ENCODE results near the gene TRMU.

The TRMU gene, protein sequence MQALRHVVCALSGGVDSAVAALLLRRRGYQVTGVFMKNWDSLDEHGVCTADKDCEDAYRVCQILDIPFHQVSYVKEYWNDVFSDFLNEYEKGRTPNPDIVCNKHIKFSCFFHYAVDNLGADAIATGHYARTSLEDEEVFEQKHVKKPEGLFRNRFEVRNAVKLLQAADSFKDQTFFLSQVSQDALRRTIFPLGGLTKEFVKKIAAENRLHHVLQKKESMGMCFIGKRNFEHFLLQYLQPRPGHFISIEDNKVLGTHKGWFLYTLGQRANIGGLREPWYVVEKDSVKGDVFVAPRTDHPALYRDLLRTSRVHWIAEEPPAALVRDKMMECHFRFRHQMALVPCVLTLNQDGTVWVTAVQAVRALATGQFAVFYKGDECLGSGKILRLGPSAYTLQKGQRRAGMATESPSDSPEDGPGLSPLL

DNA sequence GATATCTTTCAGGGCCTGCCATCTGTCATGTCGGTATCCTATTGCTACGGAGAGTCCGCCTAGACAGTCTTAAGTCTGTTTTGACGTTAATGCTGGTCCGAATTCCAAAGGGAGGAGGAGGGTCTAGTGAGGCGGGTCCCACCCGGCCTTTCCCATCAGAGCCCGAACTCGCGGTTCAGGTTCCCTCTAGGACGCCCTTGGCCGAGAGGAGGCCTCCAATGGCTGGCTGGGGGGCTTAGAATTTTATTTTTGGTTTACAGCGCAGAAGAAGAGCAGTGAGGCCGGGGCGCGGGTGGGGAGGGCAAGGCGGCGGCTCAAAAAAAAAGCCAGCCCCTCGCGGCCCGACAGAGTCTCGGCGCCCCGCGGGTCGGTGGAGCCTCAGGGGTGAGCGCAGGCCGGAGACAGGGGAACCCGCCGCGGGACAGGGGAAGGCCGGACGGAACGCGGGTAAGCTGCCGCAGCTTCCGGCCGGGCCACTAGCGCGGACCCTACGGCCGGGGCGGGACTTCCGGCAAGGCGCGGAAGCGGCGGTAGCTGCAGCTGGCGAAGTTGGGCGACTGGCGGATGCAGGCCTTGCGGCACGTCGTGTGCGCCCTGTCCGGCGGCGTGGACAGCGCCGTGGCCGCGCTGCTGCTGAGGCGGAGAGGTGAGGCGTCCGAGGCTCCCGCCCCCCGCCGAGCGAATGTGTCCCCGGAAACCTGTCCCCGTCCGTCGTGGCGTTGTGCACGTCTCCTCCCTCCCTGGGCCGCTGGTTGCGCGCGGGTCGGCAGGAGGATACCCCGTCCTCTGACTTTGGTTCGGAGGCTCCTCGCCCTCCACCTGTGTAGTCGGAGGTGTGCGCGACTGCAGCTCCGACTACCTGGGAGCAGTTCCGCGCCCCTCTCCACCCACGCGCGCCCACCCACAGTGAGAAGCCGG is at the start of gene TRMU:
Gene TRMU (plus strand): TSS at position 514 of the 918 bp plus-strand sequence. CDS start 51 bp downstream, at position 565.
- peak; percentile 83 for DNase-seq (ENCODE audit: low spot score)

DNA sequence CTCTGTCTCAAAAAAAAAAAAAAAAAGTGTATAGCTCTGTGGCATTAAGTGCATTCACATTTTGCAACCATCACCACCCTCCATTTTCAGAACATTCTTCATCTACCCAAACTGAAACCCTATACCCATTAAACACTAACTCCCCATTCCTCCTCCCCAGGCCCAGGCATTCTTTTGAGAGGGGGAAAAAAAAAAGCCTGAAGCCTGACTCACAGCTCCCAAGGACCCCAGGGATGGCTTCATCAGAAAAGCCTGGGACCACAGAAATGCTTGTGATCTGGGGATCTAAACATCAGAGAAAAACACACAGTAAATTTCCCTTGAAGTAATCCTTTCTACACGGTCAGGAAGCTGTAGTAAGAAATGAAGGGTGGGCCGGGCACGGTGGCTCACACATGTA is 49.5 kb upstream of the TRMU start:
- DNase-seq (ENCODE audit: low spot score): no peak

DNA sequence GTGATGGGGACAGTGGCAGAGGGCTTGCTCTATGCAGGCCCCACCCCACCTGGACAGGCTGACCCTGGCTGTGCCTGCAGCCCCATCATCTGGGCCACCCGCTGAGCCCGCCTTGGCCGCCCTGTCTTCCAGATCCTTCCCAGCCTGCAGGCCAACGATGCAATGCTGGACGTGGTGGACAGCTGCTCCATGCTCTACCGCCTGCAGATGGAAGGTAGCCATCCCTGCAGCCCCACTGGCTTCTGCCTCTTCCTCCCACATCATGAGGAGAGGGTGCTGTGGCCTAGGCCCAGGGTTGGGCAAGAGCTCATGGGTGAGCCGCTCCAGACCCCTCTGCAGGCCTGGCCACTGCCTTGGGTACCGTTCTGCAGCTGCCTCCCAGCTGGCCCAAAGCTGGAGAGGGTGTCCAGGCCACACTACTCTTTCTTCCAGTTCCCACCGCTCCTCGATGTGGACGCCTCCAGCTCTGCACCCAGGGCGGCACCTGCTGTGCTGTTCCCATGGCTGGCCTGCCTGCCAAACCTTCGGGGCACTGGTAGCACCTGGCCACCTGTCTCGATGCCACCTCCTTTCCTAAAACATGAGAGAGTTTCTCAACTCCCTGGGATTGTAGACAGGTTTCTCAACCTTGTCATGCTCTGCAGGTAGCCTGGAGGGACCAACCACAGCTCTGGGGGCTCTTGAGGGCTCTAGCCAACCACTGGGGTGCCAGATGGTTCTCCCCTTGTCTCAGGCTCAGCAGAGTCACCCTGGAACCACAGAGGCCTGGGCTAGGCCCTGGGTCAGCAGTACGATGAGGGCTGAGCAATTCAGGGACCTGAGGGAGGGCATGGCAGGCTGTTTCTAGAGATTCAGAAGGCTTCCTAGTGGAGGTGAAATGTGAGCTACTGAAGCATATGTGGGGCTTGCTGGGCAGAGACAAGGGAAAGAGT is 48.3 kb upstream of the TRMU start:
- DNase-seq (ENCODE audit: low spot score): no peak

DNA sequence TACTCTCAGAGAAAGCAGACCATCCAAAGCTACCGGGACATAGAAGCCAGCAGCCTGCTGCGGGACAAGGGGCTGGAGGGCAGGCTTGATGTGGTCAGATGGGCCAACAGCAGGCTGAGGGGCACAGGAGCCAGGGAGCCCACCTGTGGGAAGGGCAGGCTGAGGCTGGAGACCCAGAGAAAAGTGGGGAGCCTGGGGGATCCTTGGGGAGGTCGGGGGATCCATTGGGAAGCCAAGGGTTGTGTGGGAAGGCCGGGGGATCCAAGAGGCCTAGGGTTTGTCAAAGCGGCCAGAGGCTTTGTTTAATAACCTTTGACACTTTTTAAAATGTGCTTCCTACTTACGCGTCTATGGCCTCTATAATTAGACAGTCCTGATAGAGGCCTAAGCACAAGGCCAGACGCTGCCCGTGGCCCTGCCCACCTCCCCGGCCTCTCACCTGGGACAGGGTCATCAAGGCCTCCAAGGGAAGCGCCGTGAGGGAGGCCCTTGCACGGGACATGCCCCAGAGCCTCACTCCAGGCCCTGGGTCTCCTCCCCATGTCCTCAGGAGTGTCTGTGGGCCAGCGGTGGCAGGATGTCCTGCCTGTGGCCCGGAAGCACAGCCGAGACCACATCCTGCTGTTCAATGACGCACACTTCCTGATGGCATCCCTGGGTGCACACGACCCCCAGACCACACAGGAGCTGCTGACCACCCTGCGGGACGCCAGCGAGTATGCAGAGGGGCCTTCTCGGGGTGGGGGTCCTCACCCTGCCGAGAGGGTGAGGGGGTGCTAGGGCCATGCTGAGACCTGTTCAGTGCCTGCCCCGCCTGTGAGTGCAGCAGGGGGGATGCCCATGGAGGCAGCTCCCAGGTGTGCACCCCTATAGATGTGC is 47.4 kb upstream of the TRMU start:
- no peak for DNase-seq (ENCODE audit: low spot score)

DNA sequence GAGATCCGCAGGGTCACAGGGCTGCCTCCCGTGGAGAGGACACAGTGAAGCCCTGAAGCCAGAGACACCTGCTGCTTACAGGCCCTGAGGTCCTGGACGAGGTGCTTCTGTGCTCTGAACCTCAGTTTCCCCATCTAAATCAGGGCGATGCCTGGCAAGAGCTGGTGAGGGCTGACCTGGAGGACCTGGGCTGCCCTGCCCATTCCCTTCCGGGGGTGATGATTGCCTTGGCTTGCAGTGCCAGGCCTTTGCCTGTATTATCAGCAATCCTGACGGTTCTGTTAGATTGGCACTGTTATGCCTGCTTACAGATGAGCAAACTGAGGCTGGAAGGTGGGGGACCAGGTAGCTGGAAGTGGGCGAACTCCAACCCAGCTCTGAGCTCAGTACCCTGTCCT is 46.7 kb upstream of the TRMU start:
- no peak for DNase-seq (ENCODE audit: low spot score)

DNA sequence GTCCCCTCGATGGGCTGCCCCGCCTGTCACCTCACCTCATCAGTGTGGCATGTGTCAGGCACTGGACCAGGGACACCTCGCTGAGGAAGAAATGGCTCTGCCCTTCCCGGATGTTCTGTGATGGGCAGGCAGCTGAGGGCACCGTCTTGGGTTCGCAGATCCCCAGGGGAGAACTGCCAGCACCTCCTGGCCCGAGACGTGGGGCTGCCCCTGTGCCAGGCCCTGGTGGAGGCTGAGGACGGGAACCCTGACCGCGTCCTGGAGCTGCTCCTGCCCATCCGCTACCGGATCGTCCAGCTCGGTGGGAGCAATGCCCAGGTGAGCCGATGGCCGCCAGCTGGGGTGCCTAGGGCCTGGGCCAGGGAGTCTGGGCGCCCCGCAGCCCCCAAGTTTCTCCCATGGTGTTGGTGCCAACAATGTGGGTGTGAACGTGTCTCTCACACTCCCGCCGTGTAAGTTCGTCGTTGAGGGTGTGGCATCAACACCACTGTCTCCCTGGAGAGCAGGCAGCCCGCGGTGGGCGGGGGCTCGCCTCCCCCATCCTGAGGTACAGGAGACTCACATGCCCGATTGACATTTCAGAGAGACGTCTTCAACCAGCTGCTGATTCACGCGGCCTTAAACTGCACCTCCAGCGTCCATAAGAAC is 46.1 kb upstream of the TRMU start:
- no peak for DNase-seq (ENCODE audit: low spot score)

DNA sequence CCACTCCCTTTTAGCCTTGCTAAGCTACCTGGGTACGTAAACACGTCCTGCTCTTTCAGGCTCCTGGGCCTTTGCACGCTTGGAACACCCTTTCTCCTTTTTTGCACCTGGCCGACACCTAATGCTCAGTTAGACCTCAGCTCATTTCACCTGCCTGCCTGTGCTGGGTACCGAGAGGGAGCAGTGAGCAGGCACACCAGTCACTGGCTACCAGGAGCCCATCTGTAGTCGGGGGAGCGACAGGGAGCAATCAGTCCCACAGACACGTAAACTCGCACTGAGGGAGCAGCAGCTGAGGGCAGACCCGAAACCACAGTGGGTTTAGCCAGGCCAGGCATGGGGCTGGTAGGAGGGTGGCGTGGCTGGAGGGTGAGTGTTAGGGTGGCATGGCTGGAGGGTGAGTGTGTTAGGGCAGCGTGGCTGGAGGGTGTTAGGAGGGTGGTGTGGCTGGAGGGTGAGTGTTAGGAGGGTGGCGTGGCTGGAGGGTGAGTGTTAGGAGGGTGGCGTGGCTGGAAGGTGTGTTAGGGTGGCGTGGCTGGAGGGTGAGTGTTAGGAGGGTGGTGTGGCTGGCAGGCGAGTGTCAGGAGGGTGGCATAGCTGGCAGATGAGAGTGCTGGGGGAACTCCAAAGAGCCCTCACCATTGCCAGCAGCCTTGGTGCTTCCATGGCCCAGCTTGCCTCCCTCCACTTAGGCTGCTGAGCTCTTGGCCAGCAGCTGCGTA is 45.2 kb upstream of the TRMU start:
- no peak for DNase-seq (ENCODE audit: low spot score)

DNA sequence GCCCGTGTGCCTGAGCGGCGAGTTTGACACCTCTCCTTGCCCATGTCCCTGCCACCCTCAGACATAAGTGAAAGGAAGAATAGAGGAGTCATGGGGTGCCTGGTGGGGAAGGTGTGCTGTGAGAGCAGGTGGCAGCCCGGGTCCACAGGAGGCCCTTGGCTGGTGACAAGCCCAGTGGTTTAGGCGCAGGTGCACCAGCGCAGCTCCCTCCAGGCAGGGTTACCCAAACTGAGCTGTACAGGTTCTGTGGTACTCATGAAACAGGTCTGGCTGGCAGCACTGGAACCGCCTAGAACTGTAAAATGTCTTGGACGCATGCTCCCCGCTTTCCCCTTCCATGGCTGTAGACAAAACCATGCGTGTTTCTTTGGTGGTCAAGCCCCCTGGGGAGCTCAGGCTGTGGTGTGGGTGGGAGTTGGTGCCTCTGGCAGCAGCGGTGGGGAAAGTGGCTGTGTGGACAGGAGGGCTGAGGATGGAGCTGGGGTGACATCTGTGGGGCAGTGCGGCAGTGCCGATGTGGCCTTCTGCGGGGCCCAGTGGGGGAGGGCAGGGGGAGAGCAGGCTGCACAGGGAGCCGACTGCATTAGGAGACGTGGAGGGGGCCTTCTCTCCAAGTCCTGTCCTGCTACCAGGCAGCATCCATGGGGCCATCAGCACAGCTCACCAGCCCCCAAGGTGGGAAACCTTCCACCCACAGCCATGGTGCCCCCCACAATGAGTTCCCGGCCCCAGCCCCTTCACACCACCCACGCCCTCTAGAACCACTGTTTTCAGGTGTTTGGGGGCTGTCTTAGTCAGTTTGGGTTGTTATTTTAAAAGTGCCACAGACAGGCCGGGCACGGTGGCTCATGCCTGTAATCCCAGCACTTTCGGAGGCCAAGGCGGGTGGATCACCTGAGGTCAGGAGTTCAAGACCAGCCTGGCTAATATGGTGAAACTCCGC is 44.4 kb upstream of the TRMU start:
- no peak for DNase-seq (ENCODE audit: low spot score)

DNA sequence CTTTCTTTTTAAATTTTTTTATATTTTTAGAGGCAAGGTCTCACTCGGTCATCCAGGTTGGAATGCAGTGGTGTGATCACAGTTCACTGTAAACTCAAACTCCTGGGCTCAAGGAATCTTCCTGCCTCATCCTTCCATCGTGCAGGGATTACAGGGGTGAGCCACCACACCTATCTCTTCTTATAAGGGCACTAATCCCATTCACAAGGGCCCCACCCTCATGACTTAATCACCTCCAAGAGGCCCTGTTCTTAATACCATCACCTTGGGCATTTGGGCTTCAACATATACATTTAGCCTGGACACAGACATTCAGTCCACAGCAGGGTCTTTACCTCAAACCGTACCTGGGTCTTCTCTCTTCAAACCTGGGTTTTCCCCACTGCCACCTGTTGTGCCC is 43.3 kb upstream of the TRMU start:
- DNase-seq (ENCODE audit: low spot score): no peak

DNA sequence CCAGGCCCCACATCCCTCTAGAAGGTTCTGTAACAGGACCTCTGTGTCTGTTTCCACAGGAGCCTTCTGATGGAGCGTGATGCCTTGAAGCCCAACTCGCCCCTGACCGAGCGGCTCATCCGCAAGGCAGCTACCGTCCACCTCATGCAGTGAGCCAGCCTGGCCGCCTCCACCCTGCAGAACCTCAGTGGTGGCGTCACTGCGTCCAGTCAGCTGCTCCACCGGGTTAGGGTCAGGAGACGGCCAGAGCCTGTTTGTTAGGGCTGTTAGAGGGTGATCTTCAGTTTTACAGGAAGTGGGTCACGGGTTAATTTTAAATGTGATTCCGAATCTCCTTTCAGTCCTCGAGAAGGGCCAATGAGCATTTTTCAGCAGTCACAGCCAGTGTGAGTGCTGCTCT is 42.8 kb upstream of the TRMU start:
- no peak for DNase-seq (ENCODE audit: low spot score)

DNA sequence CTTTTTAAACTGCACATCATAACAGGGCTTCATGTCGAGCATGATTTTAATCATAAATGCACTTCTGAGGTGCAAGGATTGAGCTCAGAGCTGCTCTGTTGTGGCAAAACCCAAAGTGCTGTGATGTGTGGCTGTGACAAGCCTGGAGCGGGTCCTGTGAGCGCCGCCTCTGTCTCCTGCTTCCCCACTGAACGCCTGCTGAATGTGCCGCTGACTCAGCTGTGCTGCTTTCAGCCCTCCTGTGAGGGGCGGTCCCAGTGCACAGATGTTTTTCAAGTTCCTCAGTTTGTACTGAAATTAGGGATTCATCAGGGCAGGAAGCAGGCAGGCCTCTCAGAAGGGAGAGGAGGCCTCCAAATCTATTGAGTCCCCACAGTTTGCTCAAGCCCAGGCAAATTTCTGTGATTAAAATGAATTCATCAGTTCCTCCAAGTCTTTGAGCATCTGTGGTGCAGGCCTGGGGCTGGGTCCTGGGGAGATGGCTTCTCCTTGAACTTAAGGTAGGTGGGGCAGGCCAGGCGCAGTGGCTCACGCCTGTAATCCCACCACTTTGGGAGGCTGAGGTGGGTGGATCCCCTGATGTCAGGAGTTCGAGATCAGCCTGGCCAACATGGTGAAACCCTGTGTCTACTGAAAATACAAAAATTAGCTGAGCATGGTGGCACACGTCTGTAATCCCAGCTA is 41.8 kb upstream of the TRMU start:
- DNase-seq (ENCODE audit: low spot score): no peak

DNA sequence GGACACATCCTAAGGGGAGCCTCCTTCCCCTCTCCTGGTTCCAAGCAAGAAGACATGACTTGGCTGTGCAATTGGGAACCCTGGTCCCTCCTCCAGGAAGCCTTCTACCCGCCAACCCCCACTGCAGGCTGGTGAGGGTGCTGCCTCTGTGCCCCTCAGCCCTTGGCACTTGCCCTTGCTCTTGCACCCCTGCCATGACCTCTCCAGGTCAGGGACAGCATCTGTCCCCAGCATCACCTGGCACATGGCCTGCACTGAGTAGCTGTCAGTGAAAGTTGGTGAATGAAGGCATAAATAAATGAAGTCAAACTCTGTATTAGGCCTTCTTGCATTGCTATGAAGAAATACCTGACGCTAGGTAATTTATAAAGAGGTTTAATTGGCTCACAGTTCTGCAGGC is 40.7 kb upstream of the TRMU start:
- no peak for DNase-seq (ENCODE audit: low spot score)

DNA sequence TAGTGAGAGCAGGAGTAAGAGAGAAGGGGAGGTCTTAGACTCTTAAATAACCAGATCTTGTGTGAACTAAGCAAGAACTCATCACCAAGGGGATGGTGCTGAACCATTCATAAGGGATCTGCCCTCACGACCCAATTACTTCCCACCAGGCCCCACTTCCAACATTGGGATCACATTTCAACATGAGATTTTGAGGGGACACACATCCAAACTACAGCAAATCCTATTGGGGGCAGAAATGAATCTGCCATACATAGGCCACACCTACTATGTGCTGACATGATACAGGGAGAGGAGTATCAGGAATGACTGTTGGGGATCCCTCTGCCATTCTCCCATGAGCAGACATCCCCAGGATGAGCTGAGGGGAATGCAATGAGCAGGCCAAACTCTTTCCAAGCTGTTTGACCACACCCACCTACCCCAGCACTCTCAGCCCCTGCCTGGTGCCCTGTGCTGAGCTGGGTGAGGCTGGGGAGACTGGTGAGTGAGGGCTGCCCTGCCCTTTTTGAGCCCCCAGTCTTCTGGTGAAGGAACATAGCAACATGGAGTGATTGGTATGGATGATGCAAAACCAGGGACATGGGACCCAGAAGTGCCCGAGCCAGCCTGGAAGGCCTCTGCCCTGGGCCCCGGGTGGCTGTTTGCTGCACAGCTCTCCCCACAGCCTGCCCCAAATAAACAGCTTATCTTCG is 40.1 kb upstream of the TRMU start:
- no peak for DNase-seq (ENCODE audit: low spot score)

DNA sequence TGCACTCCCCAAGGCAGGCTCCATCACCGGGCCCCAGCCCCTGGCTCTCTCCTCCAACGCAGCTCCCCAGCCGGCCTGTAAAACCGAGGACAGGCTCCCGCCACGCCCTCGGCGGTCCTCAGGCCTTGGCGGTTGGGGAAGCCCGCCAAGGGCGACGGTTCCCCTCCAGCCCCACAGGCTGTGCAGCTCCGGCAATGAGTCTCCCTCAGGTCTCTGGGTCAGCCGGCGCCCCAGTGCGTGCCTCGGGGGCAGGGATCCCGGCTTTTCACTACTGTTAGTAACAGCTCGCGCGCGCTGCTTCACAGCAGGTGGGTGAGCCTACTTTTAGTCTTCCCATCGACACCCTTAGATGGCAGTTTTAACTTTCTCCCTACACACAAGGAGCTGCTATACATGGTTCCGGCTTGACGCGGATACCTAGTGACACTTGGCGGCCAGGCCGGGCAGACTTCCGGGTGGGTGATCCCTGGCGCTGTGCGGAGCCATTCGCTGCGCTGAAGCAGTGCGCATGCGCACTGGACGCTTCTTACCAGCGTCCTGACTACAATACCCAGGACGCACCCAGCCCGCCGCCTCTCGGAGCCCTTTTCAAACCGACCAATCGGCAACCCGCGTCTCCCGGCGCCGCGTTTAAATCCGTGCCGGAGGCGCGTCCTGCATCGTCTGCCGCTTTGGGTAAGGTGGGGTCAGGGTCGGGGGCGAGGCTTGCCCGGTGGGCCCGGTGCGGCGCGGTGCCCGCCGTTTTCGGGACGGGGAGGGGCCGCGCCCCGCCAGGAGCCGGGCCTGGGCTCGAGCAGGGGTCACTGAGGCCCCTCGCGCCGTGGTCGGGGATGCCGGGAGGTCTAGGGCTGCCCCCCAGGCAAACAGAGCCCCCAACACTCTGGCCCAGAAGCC is 39.0 kb upstream of the TRMU start, which contains the start of gene GTSE1:
Gene GTSE1 (plus strand): TSS at position 614 of the 894 bp plus-strand sequence. CDS start 531 bp downstream, outside the sequence.
- DNase-seq (ENCODE audit: low spot score): peak; percentile 98

DNA sequence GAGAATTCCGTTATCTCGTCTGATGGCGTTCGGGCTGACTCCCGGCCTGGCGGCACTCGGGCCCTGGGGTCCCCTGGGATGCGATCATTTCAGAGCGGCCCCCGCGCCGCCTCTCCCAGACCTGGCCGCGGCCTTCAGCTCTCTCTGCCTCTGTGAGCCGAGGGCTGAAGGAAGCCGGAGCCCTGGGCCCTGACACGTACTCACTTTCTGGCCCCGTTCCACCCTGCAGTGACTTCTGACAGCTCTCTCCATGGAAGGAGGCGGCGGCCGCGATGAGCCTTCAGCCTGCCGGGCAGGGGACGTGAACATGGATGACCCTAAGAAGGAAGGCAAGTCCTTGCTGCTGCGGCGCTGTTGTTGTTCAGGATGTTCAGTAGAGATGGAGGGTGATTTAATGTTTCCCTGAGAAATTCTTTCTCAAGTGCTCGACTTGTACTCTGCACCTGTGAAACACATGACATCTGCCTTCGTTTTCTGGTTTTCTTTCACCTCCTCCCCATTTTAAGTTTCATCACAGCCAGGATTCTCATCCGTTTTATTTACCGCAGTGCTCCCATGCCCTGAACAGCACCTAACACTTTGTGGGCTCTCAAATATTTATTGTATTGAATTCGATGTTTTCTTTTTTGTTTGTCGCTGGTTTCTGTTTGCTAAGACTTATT is 38.2 kb upstream of the TRMU start:
- peak; percentile 61 for DNase-seq (ENCODE audit: low spot score)

DNA sequence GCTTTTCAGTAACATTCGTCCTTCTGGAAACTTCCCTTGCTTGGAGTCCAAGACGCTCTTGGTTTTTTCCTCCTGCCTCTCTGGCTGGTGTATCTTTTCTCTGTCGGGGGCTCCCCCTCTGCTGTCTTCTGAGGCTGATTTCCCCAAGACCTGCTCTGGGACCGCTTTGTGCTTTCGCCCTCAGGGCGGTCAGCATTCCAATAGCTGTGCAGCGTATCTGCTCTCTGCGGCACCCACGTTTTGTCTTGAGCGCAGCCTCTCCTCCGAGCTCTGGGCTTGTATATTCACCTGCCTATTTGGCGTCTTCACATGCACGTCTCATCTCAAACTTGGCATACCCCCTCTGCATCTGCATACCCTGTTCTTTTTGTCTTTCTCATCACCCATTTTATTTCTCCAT is 36.4 kb upstream of the TRMU start:
- DNase-seq (ENCODE audit: low spot score): no peak

Measured in hematopoietic multipotent progenitor cell treated with erythropoietin and hydrocortisone succinate and interleukin-3 and kit ligand, for 15 days (in vitro differentiated cells).